GM18505 (cell line): ENCODE measurements around the gene HADHB.

ENCODE experiments used
- ATAC-seq: cut with Tn5 transposase; IDR thresholded peaks from one replicate; pipeline ENCODE4 v1.9.1; 2021; ENCODE audit not compliant: unreplicated experiment
- POLR2A ChIP-seq: IDR thresholded peaks from 4 replicates; pipeline ENCODE4 v1.6.1; 2011; ENCODE audit warnings: borderline replicate concordance; ENCODE audit not compliant: insufficient read depth, insufficient read length; ENCODE audit errors: extremely low read depth

HADHB gene

GRCh38 chr2:26269571-26270158 is 24.9 kb downstream of the HADHB start:
- no peak for TF ChIP-seq POLR2A
- ATAC-seq, result no peak

GRCh38 chr2:26270373-26270772 is 25.6 kb downstream of the HADHB start:
- ATAC-seq, result no peak
- TF ChIP-seq POLR2A, result no peak

GRCh38 chr2:26273501-26273900 is 28.8 kb downstream of the HADHB start:
- ATAC-seq, result no peak
- TF ChIP-seq POLR2A, result no peak

- ATAC-seq, result no peak
Measured at GRCh38 chr2:26274058-26274613, 29.4 kb downstream of the HADHB start.

GRCh38 chr2:26276484-26277227 is 31.9 kb downstream of the HADHB start:
- no peak for ATAC-seq
- no peak for TF ChIP-seq POLR2A

More at GRCh38 chr2:26274058-26274613, 29.4 kb downstream of the HADHB start:
- TF ChIP-seq POLR2A, result no peak

- no peak for ATAC-seq
- TF ChIP-seq POLR2A, result no peak
Measured at GRCh38 chr2:26279886-26280285, 35.1 kb downstream of the HADHB start.

- no peak for TF ChIP-seq POLR2A
- no peak for ATAC-seq
Measured at GRCh38 chr2:26281226-26281625, 36.5 kb downstream of the HADHB start.

- TF ChIP-seq POLR2A, result no peak
- no peak for ATAC-seq
Measured at GRCh38 chr2:26283606-26284005, 38.9 kb downstream of the HADHB start.

- TF ChIP-seq POLR2A, result no peak
- ATAC-seq, result no peak
Measured at GRCh38 chr2:26284132-26284531, 39.4 kb downstream of the HADHB start.

- no peak for ATAC-seq
- no peak for TF ChIP-seq POLR2A
Measured at GRCh38 chr2:26285931-26286330, 41.2 kb downstream of the HADHB start.

GRCh38 chr2:26290001-26290400 is 45.3 kb downstream of the HADHB start:
- ATAC-seq, result no peak
- TF ChIP-seq POLR2A, result no peak

- TF ChIP-seq POLR2A, result no peak
- ATAC-seq, result no peak
Measured at GRCh38 chr2:26292646-26293045, 47.9 kb downstream of the HADHB start.

GRCh38 chr2:26295511-26295910 is 50.8 kb downstream of the HADHB start:
- TF ChIP-seq POLR2A, result no peak
- no peak for ATAC-seq

GRCh38 chr2:26297061-26297460 is 52.3 kb downstream of the HADHB start:
- ATAC-seq, result no peak

More at GRCh38 chr2:26297061-26297460, 52.3 kb downstream of the HADHB start:
- no peak for TF ChIP-seq POLR2A
